Measurements from ENCODE around the gene TTC7B.

TTC7B gene

DNA sequence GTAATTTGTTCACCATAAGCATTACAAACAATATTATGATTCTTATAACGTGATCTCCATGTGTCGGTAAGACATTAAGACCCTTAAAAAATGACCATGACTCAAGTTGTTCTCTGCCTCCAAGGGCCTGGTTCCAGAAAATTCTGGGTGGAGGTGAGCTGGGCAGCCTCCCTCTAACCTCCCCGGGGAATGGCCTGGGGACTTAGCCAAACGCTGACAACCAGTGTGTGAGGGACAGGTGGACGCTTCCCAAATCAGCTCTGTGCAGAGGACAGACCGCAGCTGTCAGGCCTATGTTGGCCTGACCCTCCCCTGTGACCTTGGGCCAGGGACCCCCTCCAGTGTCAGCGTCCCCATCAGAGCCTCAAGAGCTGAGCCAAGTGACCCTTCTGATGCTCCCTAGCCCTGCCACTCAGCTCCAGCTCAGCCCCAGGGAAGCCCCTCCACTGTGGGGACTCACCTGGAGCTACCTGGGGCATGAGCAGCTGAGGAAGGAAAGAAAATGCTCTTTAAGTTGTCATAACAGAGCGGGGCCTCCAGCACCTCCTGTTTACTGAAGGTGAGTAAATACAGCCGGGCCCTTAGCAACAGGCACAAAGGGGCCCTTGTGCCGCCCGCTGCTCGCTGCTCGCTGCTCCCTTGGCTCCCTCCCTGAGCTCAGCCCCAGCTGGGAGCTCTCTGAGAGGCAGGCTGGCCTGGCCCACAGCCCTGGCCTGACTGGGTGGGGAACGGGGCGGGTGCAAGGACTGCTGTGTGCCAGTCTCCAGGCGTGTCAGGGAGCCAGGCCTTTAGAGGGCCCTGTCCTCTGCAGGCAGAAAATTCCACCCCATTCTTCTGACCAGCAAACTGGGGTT is 302.8 kb downstream of the TTC7B start:
- peak overlapping the region; percentile 10 for H3K9ac ChIP-seq (ENCODE audit: insufficient read length, low read depth)

DNA sequence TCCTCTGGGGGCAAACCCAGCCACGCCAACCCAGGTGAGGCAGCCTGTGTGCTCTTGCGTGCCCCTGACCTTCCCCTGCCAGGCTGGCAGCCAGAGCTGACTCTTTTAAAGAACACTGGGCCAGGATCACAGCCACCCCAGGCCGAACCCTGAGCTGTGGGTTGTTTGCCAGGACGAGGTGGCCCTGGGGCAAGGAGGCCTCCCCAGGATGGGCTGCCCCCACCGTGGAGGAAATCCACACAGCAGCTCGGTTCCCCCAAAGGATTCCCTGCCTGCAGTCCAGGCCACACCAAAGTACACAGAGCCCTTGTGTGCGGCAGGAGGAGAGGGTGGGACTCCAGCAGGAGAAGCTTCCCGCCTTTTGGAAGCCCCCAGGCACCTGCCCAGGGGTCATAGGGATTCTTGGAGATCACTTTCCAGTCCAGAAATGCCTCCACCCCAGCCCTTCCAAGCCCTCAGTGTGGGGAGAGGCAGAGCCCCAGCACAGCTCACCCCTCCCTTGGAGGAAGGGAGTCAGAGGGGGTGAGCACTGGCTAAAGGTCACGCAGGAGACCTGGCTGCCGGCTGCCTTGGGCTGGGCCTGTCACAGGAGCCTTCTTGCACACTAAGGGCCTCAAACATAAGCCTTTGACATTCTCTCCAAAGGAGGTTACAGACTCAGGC is 303.8 kb downstream of the TTC7B start:
- no peaks in the 10 kb centered on the region for H3K9me3 ChIP-seq (ENCODE audit: insufficient read depth, low read length)
- DNase-seq (ENCODE audit: low read depth, low spot score) = no peak
- H3K36me3 ChIP-seq (ENCODE audit: insufficient read depth, insufficient read length, low read length) = no peaks in the 10 kb centered on the region
- H3K4me3 ChIP-seq (ENCODE audit: insufficient read length, low read depth) = no peak overlapping the region
- no peaks in the 10 kb centered on the region for H3K27me3 ChIP-seq (ENCODE audit: insufficient read depth, insufficient read length)
- H3K9ac ChIP-seq (ENCODE audit: insufficient read length, low read depth) = peak overlapping the region; percentile 64
- TF ChIP-seq YY1 (IDR thresholded peaks at IDR 0.05; ENCODE audit: insufficient read depth, insufficient read length) (no peak), ZNF274 (IDR thresholded peaks at IDR 0.05; ENCODE audit: low read depth, low read length) (no peak), SUZ12 (IDR thresholded peaks at IDR 0.05; ENCODE audit: extremely low read depth, insufficient read depth, insufficient read length) (no peak)
- H3K4me1 ChIP-seq (ENCODE audit: insufficient read depth, insufficient read length) = peaks cover 29% of the 10 kb centered on the region

More for the DNA sequence above, 302.8 kb downstream of the TTC7B start:
- no peak for DNase-seq (ENCODE audit: low read depth, low spot score)
- peaks cover 33% of the 10 kb centered on the region for H3K4me1 ChIP-seq (ENCODE audit: insufficient read depth, insufficient read length)
- H3K9me3 ChIP-seq (ENCODE audit: insufficient read depth, low read length) = no peaks in the 10 kb centered on the region
- TF ChIP-seq ZNF274 (IDR thresholded peaks at IDR 0.05; ENCODE audit: low read depth, low read length) = no peak
- no peak for TF ChIP-seq SUZ12 (IDR thresholded peaks at IDR 0.05; ENCODE audit: extremely low read depth, insufficient read depth, insufficient read length)
- H3K36me3 ChIP-seq (ENCODE audit: insufficient read depth, insufficient read length, low read length) = no peaks in the 10 kb centered on the region
- no peaks in the 10 kb centered on the region for H3K27me3 ChIP-seq (ENCODE audit: insufficient read depth, insufficient read length)
- no peak overlapping the region for H3K4me3 ChIP-seq (ENCODE audit: insufficient read length, low read depth)

GRCh38 chr14:90511795-90512328 is 304.4 kb downstream of the TTC7B start:
- no peak for TF ChIP-seq YY1 (IDR thresholded peaks at IDR 0.05; ENCODE audit: insufficient read depth, insufficient read length)
- TF ChIP-seq ZNF274 (IDR thresholded peaks at IDR 0.05; ENCODE audit: low read depth, low read length) = no peak
- no peak for TF ChIP-seq SUZ12 (IDR thresholded peaks at IDR 0.05; ENCODE audit: extremely low read depth, insufficient read depth, insufficient read length)
- H3K4me3 ChIP-seq (ENCODE audit: insufficient read length, low read depth) = no peak overlapping the region
- no peaks in the 10 kb centered on the region for H3K36me3 ChIP-seq (ENCODE audit: insufficient read depth, insufficient read length, low read length)
- peak overlapping the region; percentile 64 for H3K9ac ChIP-seq (ENCODE audit: insufficient read length, low read depth)
- DNase-seq (ENCODE audit: low read depth, low spot score) = no peak
- H3K9me3 ChIP-seq (ENCODE audit: insufficient read depth, low read length) = no peaks in the 10 kb centered on the region
- H3K27me3 ChIP-seq (ENCODE audit: insufficient read depth, insufficient read length) = no peaks in the 10 kb centered on the region
- H3K4me1 ChIP-seq (ENCODE audit: insufficient read depth, insufficient read length) = peaks cover 25% of the 10 kb centered on the region

- TF ChIP-seq ZNF274 (IDR thresholded peaks at IDR 0.05; ENCODE audit: low read depth, low read length) (no peak), SUZ12 (IDR thresholded peaks at IDR 0.05; ENCODE audit: extremely low read depth, insufficient read depth, insufficient read length) (no peak), YY1 (IDR thresholded peaks at IDR 0.05; ENCODE audit: insufficient read depth, insufficient read length) (no peak)
- no peaks in the 10 kb centered on the region for H3K27me3 ChIP-seq (ENCODE audit: insufficient read depth, insufficient read length)
- H3K4me3 ChIP-seq (ENCODE audit: insufficient read length, low read depth) = no peak overlapping the region
- H3K9ac ChIP-seq (ENCODE audit: insufficient read length, low read depth) = no peak overlapping the region
- H3K9me3 ChIP-seq (ENCODE audit: insufficient read depth, low read length) = no peaks in the 10 kb centered on the region
- H3K4me1 ChIP-seq (ENCODE audit: insufficient read depth, insufficient read length) = peaks cover 25% of the 10 kb centered on the region
- no peaks in the 10 kb centered on the region for H3K36me3 ChIP-seq (ENCODE audit: insufficient read depth, insufficient read length, low read length)
- no peak for DNase-seq (ENCODE audit: low read depth, low spot score)
Observed at GRCh38 chr14:90511252-90511651, 305.0 kb downstream of the TTC7B start.

- Histone ChIP-seq H3K36me3 (ENCODE audit: insufficient read depth, insufficient read length, low read length) (no peaks in the 10 kb centered on the region), H3K9me3 (ENCODE audit: insufficient read depth, low read length) (no peaks in the 10 kb centered on the region), H3K27me3 (ENCODE audit: insufficient read depth, insufficient read length) (no peaks in the 10 kb centered on the region), H3K9ac (ENCODE audit: insufficient read length, low read depth) (no peak overlapping the region), H3K4me3 (ENCODE audit: insufficient read length, low read depth) (no peak overlapping the region), H3K4me1 (ENCODE audit: insufficient read depth, insufficient read length) (peaks cover 25% of the 10 kb centered on the region)
- TF ChIP-seq YY1 (IDR thresholded peaks at IDR 0.05; ENCODE audit: insufficient read depth, insufficient read length) (no peak), SUZ12 (IDR thresholded peaks at IDR 0.05; ENCODE audit: extremely low read depth, insufficient read depth, insufficient read length) (no peak), ZNF274 (IDR thresholded peaks at IDR 0.05; ENCODE audit: low read depth, low read length) (no peak)
- no peak for DNase-seq (ENCODE audit: low read depth, low spot score)
Observed at GRCh38 chr14:90510159-90510558, 306.1 kb downstream of the TTC7B start.

GRCh38 chr14:90509403-90509802 is 306.8 kb downstream of the TTC7B start:
- Histone ChIP-seq H3K36me3 (ENCODE audit: insufficient read depth, insufficient read length, low read length) (no peaks in the 10 kb centered on the region), H3K9me3 (ENCODE audit: insufficient read depth, low read length) (no peaks in the 10 kb centered on the region), H3K9ac (ENCODE audit: insufficient read length, low read depth) (no peak overlapping the region), H3K27me3 (ENCODE audit: insufficient read depth, insufficient read length) (no peaks in the 10 kb centered on the region), H3K4me3 (ENCODE audit: insufficient read length, low read depth) (no peak overlapping the region), H3K4me1 (ENCODE audit: insufficient read depth, insufficient read length) (peaks cover 25% of the 10 kb centered on the region)
- no peak for TF ChIP-seq SUZ12 (IDR thresholded peaks at IDR 0.05; ENCODE audit: extremely low read depth, insufficient read depth, insufficient read length)
- no peak for TF ChIP-seq ZNF274 (IDR thresholded peaks at IDR 0.05; ENCODE audit: low read depth, low read length)
- no peak for TF ChIP-seq YY1 (IDR thresholded peaks at IDR 0.05; ENCODE audit: insufficient read depth, insufficient read length)
- DNase-seq (ENCODE audit: low read depth, low spot score) = no peak

All from NT2/D1 (cell line).